GM10266 (cell line): ENCODE measurements around the gene ARMC8.

Experiments
- DNase-seq: peaks from one replicate; pipeline ENCODE4 v3.0.0; 2012; ENCODE audit errors: extremely low spot score
- TF ChIP-seq, protein P1 (sequence below): IDR thresholded peaks from 2 replicates; pipeline ENCODE4 v1.5.1; 2012; ENCODE audit warnings: mild to moderate bottlenecking, low read depth; ENCODE audit not compliant: control insufficient read depth, insufficient read depth; ENCODE audit errors: missing control alignments

Gene ARMC8

DNA sequence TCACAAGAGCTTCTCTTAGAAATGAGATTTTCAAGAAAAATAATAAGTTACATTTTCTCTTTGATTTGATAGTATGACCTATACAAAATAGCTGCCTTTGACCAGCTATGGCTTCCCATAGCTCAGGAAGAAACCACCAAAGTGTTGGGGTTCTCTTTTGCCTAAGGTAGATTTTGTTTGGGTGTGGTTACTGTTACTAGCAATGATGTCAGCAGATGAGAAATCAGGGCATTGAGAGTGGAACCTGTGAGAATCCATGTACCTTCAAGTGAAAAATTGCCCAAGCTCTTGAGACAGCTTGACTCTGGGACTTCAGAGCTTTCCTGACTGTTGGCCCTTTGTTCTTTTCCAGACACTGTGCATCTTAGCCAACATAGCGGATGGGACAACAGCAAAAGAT, 97.0 kb downstream of the ARMC8 start:
- DNase-seq: no peak
- TF ChIP-seq, protein P1, sequence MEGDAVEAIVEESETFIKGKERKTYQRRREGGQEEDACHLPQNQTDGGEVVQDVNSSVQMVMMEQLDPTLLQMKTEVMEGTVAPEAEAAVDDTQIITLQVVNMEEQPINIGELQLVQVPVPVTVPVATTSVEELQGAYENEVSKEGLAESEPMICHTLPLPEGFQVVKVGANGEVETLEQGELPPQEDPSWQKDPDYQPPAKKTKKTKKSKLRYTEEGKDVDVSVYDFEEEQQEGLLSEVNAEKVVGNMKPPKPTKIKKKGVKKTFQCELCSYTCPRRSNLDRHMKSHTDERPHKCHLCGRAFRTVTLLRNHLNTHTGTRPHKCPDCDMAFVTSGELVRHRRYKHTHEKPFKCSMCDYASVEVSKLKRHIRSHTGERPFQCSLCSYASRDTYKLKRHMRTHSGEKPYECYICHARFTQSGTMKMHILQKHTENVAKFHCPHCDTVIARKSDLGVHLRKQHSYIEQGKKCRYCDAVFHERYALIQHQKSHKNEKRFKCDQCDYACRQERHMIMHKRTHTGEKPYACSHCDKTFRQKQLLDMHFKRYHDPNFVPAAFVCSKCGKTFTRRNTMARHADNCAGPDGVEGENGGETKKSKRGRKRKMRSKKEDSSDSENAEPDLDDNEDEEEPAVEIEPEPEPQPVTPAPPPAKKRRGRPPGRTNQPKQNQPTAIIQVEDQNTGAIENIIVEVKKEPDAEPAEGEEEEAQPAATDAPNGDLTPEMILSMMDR: no peak

DNA sequence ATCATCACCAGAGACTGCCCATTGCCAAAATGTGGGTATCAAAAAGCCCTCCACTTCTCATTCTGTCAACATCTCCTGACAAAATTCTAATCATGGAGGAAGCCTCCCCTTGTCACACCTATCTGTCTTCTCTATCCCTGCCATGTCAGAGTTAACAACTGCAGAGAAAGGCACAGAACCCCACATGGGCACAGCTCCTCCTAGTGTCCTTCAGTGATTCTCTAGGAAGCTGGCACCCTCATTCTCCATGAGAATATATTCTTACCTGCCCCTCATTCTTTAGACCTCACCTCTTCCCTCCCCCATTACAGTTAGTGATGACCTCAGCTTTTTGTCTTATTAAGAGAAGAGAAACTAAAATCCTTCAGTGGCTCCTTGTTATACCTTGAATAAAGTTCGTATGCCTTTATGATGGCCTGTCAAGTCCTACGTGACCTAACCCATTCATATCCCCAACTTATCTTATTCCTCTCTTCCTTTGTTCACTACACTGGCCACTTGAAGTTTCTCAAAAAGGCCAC, 97.9 kb downstream of the ARMC8 start:
- TF ChIP-seq, protein P1: no peak
- no peak for DNase-seq

DNA sequence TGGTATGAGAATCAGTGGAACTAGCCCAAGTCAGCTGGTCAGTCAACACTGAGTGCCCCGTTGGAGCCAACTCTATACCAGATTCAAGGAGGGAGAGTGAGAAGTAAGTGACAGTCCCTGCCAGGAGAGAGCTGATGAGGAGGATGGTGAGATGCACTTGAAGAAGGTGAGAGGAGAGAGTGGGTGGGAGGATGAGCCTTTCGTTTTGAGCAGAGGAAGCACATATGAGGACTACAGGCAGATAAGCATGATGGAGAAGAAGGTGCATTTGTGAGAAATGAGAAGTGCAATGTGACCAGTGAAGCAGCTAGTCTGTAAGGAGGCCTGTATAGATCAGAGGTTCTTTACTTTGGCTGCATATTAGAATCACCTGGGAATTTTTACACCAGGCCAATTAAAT, 102.2 kb downstream of the ARMC8 start:
- DNase-seq: no peak
- TF ChIP-seq, protein P1: no peak

DNA sequence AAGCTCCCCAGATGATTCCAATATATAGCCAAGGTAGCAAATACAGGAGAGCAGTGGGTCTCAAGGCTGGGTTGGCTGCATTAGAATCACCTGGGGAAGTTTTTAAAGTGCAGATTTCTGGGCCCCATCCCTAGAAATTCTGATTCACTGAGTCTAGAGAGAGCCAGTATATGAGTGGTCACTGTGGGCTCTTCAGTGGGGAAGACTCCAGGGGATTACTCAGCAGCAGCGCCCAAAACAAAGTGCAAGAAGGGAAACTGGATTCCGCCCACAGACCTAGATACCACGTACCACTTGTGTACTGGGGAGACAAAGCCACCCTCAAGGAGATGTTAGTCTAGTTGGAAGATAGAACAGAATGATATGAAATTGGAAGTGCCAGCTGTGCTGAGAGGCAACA, 102.6 kb downstream of the ARMC8 start:
- no peak for DNase-seq
- TF ChIP-seq, protein P1: no peak

DNA sequence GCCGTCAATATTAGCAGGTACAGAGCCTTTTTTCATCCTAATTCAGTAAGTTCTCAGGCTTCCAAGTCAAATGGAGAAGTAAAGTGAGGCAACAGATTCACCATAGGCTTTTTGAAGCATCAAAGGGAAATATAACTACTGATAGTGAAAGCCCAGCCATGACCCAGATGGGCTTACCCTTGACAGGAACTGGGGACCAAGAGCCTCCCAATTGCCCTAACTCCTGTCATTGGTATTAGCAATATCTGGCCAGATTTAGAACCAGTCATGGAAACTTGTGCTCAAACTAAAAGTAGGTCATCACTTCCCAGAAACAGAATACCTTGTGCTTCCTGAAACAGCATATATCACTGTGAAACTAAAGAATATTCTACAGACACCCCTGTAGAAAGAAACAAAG, 109.5 kb downstream of the ARMC8 start:
- TF ChIP-seq, protein P1: no peak

DNA sequence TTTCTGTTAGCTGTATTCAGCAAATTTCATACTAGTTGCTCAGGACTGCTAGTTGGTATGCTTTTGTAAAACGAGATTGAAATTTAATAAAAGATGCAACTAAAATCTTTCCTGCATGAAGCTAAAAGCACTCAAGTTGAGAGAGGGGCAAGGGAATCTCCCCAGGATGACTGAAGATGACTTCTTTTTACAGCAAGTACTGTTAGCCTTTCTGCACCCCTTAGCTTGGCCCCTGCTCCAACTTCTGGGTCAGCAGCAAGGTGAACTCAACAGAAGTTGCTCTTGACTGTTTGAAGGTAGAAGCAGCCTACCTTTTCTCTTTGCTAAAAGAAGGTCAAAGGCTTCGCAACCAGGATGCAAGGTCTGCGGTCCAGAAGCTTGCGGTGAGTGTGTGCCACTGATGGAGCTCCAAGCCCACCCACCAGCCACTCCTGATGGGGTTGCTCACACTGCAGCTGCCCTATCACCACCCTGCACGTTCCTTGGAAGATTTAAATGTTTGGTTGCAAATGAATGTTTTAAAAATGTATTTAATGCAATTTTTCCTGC, 110.0 kb downstream of the ARMC8 start:
- no peak for DNase-seq
- TF ChIP-seq, protein P1: no peak

More for the DNA sequence above, 109.5 kb downstream of the ARMC8 start:
- peak; percentile 14 for DNase-seq

DNA sequence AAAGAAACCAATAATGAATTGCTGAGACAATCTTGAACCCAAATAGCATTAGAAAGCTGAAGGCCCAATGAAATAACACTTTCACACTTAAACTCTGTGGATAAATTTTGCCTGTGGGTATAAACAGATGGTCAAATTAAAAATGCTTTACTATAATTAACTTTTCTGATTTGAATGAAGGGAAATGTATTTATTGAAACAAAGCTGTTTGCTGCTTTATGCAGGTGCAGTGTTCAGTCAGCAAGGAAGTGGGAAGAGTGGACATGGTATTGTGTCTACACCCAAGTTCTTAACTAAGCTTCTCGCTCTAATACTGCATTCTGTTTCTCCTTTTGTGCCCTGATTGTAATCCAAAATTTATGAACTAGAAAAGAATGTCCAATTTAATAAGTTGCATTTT, 110.8 kb downstream of the ARMC8 start:
- TF ChIP-seq, protein P1: no peak
- no peak for DNase-seq
